Glomerular visceral epithelial cell (primary cell): ENCODE measurements around the gene DNAH17.

ENCODE experiments used
- DNase-seq: peaks from one replicate; pipeline ENCODE4 v3.0.0-alpha.2; 2016; ENCODE audit errors: extremely low spot score

Gene DNAH17

GRCh38 chr17:78602246-78602645, 25.1 kb upstream of the DNAH17 start:
- no peak for DNase-seq

GRCh38 chr17:78601577-78602190, 24.5 kb upstream of the DNAH17 start:
- DNase-seq = no peak

GRCh38 chr17:78600181-78600721, 23.1 kb upstream of the DNAH17 start:
- DNase-seq = peak; percentile 98

GRCh38 chr17:78599419-78599818, 22.2 kb upstream of the DNAH17 start:
- no peak for DNase-seq

- DNase-seq = peak; percentile 71
Observed at GRCh38 chr17:78598013-78598471, 20.8 kb upstream of the DNAH17 start.

- DNase-seq = no peak
Observed at GRCh38 chr17:78596871-78597764, 19.9 kb upstream of the DNAH17 start.

- DNase-seq = no peak
Observed at GRCh38 chr17:78595135-78595810, 18.1 kb upstream of the DNAH17 start.

GRCh38 chr17:78592991-78593329, 15.8 kb upstream of the DNAH17 start:
- no peak for DNase-seq

GRCh38 chr17:78591263-78591671, 14.1 kb upstream of the DNAH17 start:
- no peak for DNase-seq

GRCh38 chr17:78589885-78590284, 12.7 kb upstream of the DNAH17 start:
- no peak for DNase-seq

- DNase-seq = no peak
Observed at GRCh38 chr17:78589031-78589675, 12.0 kb upstream of the DNAH17 start.

GRCh38 chr17:78588258-78589030, 11.2 kb upstream of the DNAH17 start:
- DNase-seq = no peak

- no peak for DNase-seq
Observed at GRCh38 chr17:78585006-78585630, 7.9 kb upstream of the DNAH17 start.

- no peak for DNase-seq
Observed at GRCh38 chr17:78583091-78583490, 5.9 kb upstream of the DNAH17 start.

GRCh38 chr17:78581304-78581703, 4.1 kb upstream of the DNAH17 start:
- no peak for DNase-seq

GRCh38 chr17:78580277-78580804, 3.1 kb upstream of the DNAH17 start:
- no peak for DNase-seq

GRCh38 chr17:78576389-78577112, 645 bp downstream of the DNAH17 start:
- no peak for DNase-seq

- DNase-seq = no peak
Observed at GRCh38 chr17:78575899-78576298, 1.3 kb downstream of the DNAH17 start.

- DNase-seq = no peak
Observed at GRCh38 chr17:78575340-78575739, 1.9 kb downstream of the DNAH17 start.

GRCh38 chr17:78573955-78574354, 3.2 kb downstream of the DNAH17 start:
- no peak for DNase-seq
